Measurements from ENCODE around the gene CFAP92. TPM values are rescaled to one million over a fixed set of nuclear protein-coding genes. Genes with fewer than 3 reads are reported as not detected.
"Not testable (repeated sequence)": the region's sequence is repeated elsewhere in the genome, so short reads cannot be mapped to it uniquely, and the experiment has no call there.

The CFAP92 gene
- total RNA-seq, 1 donor from 2014 or later: 0.51 TPM

GRCh38 chr3:128902426-128902825 lies 91.5 kb downstream of the CFAP92 start:
- no peak for DNase-seq (ENCODE audit: low read depth in 2 of 2)

- DNase-seq (ENCODE audit: low read depth in 2 of 2): no peak
These were observed 97.8 kb downstream of the CFAP92 start for GRCh38 chr3:128895843-128896697.

GRCh38 chr3:128889139-128889894 lies 104.6 kb downstream of the CFAP92 start:
- no peak for DNase-seq (ENCODE audit: low read depth in 2 of 2)

- no peak for DNase-seq (ENCODE audit: low read depth in 2 of 2)
These were observed 108.9 kb downstream of the CFAP92 start for GRCh38 chr3:128884992-128885391.

- no peak for DNase-seq (ENCODE audit: low read depth in 2 of 2)
These were observed 111.2 kb downstream of the CFAP92 start for GRCh38 chr3:128882719-128883118.

GRCh38 chr3:128881576-128881975 lies 112.3 kb downstream of the CFAP92 start:
- no peak for DNase-seq (ENCODE audit: low read depth in 2 of 2)

- DNase-seq (ENCODE audit: low read depth in 2 of 2): not testable (repeated sequence)
These were observed 113.4 kb downstream of the CFAP92 start for GRCh38 chr3:128880455-128880854.

GRCh38 chr3:128879991-128880390 lies 113.9 kb downstream of the CFAP92 start:
- DNase-seq (ENCODE audit: low read depth in 2 of 2): no peak

- DNase-seq (ENCODE audit: low read depth in 2 of 2): peak; percentile 96 to 99
These were observed 114.5 kb downstream of the CFAP92 start, which contains the start of gene ACAD9 for GRCh38 chr3:128879125-128879969. Gene ACAD9, plus strand, starts transcription at chr3:128879620. Its CDS starts 72 bp downstream, at chr3:128879692.

GRCh38 chr3:128878556-128879124 lies 115.2 kb downstream of the CFAP92 start:
- DNase-seq (ENCODE audit: low read depth in 2 of 2): peak; percentile 30 to 66

- no peak for DNase-seq (ENCODE audit: low read depth in 2 of 2)
These were observed 115.8 kb downstream of the CFAP92 start for GRCh38 chr3:128878011-128878457.

- DNase-seq (ENCODE audit: low read depth in 2 of 2): peak in 1 of 2 donors; percentile 39
These were observed 118.2 kb downstream of the CFAP92 start for GRCh38 chr3:128875556-128876120.

GRCh38 chr3:128874481-128875180 lies 119.2 kb downstream of the CFAP92 start:
- no peak for DNase-seq (ENCODE audit: low read depth in 2 of 2)

- no peak for DNase-seq (ENCODE audit: low read depth in 2 of 2)
These were observed 120.4 kb downstream of the CFAP92 start for GRCh38 chr3:128873244-128874022.

GRCh38 chr3:128872744-128873143 lies 121.1 kb downstream of the CFAP92 start:
- DNase-seq (ENCODE audit: low read depth in 2 of 2): no peak

GRCh38 chr3:128872282-128872681 lies 121.6 kb downstream of the CFAP92 start:
- DNase-seq (ENCODE audit: low read depth in 2 of 2): no peak

GRCh38 chr3:128870347-128870746 lies 123.5 kb downstream of the CFAP92 start:
- no peak for DNase-seq (ENCODE audit: low read depth in 2 of 2)

- no peak for DNase-seq (ENCODE audit: low read depth in 2 of 2)
These were observed 126.4 kb downstream of the CFAP92 start for GRCh38 chr3:128867200-128868125.

All from dermis microvascular lymphatic vessel endothelial cell (primary cell).